HG02759 (cell line): ENCODE data around the gene ITM2A.

Experiments used
- ATAC-seq: cut with Tn5 transposase; IDR thresholded peaks from one replicate; pipeline ENCODE4 v1.9.1; 2021; ENCODE audit warnings: mild to moderate bottlenecking, moderate library complexity; ENCODE audit not compliant: unreplicated experiment

The ITM2A gene

GRCh38 chrX:79325263-79325958, 41.7 kb downstream of the ITM2A start:
- no peak for ATAC-seq
